Epithelial cell of esophagus (primary cell): ENCODE results near the gene C11orf65.

Experiments used
- DNase-seq: peaks from one replicate; pipeline ENCODE4 v3.0.0; 2010; ENCODE audit warnings: low read depth
- H3K4me3 ChIP-seq: 2 replicates; pipeline ENCODE4 v1.5.1; 2011; ENCODE audit warnings: mild to moderate bottlenecking, low read length, control low read depth
- TF ChIP-seq, protein P1 (sequence below): IDR thresholded peaks from 2 replicates; pipeline ENCODE4 v1.5.1; 2011; ENCODE audit warnings: low read depth, mild to moderate bottlenecking, low read length, control low read depth, inconsistent platforms; ENCODE audit not compliant: insufficient read depth; ENCODE audit errors: missing control alignments

C11orf65 gene

DNA sequence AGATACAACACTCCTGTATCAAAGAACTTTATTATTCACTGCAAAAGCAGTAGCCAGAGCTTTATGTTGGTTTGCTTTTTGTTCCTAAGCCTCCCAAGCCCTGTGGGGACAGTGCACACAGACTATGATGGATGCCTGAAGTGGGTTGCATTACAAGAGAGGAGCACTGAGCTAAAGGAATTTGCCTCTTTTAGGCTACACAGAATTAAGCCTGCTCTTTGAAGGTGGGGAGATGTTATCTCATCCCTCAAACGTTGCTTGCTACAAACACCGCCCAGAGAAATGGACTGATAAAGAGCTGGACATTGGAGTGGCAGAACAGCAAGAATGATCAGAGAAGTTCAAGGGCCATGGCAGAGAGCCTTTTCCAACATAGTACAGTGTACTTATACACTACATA lies 33.4 kb upstream of the C11orf65 start:
- TF ChIP-seq, protein P1, sequence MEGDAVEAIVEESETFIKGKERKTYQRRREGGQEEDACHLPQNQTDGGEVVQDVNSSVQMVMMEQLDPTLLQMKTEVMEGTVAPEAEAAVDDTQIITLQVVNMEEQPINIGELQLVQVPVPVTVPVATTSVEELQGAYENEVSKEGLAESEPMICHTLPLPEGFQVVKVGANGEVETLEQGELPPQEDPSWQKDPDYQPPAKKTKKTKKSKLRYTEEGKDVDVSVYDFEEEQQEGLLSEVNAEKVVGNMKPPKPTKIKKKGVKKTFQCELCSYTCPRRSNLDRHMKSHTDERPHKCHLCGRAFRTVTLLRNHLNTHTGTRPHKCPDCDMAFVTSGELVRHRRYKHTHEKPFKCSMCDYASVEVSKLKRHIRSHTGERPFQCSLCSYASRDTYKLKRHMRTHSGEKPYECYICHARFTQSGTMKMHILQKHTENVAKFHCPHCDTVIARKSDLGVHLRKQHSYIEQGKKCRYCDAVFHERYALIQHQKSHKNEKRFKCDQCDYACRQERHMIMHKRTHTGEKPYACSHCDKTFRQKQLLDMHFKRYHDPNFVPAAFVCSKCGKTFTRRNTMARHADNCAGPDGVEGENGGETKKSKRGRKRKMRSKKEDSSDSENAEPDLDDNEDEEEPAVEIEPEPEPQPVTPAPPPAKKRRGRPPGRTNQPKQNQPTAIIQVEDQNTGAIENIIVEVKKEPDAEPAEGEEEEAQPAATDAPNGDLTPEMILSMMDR = no peak
- no peak for DNase-seq
- H3K4me3 ChIP-seq = no peak overlapping the region

DNA sequence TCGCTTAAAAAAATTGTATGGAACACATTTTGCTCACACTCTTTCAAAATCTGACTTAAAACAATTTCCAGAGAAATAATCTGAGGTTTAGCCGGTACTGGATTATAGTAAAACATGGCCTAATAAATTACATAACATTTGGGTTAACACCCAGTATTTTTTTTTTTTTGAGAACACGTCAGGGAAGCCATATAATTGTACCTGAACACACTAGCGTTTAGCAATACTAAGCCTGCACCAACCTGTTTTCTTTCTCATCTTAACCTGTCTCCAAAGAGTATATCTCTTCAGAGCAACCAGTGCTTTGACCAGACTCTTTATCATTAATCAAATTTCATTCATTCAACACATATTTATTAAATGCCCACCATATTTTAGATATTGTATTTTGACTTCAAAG lies 32.8 kb upstream of the C11orf65 start:
- H3K4me3 ChIP-seq = no peak overlapping the region
- TF ChIP-seq, protein P1 = no peak
- DNase-seq = peak; percentile 71

DNA sequence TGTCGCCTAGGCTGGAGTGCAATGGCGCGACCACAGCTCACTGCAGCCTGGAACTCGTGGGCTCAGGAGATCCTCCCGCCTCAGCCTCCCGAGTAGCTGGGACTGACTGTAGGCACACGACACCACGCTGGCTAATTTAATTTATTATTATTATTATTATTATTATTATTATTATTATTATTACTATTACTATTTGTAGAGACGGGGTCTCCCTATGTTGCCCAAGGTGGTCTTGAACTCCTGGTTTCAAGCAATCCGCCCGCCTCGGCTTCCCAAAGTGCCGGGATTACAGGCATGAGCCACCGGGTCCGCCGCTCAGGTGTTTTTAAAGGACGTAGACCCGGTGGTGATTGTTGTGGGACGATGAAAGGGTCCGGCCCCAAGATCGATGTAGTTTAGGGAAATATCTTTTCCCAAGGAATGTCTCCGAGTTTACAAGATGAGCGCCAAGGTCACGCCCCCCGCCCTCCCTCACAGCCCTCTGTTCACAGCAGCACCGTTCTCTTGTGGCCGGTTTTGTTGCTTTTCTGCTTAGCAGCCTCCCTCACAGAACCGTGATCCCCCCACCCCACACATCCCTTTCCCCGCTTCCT lies 31.6 kb upstream of the C11orf65 start:
- no peak for DNase-seq
- H3K4me3 ChIP-seq = no peak overlapping the region
- TF ChIP-seq, protein P1 = no peak

DNA sequence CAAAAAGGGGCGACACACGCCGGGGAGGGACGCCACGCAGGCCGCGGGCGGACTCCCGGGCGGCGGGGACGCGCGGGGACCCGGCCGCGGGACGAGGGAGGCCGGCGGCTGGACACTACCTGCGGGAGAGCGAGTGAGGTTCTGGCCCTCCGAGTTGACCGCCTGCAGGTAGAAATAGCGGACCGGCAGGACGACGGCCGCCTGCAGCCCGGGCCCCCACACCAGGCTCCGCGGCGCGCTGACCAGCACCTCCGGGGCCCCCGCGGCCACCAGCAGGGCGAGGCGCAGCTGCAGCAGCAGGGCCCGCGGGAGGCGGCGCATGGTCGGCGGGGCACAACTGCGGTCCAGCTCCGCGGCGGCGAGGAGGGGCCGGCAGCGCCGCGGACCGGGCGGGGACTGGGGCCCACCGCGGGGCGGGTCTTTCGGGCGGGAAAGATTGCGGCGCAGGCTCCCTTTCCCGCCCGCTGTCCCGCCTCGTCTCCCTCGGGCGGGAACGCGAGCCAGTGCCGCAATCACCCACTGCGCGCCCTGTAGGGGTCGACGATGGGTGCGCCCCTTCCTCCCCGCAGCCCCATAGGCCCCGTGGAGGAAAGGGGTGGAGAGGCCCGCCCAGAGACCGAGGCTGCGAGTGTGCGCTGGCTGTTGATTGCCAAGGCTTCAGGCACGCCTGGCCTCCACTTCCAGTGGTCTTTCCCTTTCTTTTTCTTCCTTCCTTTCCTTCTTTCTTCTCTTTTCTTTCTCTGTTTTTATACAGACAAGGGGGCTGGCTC lies 30.9 kb upstream of the C11orf65 start, which contains the start of gene POGLUT3:
Gene POGLUT3, minus strand, starts transcription at position 339 of the 770 bp plus-strand sequence. Its CDS starts 18 bp downstream, at position 321.
- TF ChIP-seq, protein P1 = no peak
- DNase-seq = no peak

DNA sequence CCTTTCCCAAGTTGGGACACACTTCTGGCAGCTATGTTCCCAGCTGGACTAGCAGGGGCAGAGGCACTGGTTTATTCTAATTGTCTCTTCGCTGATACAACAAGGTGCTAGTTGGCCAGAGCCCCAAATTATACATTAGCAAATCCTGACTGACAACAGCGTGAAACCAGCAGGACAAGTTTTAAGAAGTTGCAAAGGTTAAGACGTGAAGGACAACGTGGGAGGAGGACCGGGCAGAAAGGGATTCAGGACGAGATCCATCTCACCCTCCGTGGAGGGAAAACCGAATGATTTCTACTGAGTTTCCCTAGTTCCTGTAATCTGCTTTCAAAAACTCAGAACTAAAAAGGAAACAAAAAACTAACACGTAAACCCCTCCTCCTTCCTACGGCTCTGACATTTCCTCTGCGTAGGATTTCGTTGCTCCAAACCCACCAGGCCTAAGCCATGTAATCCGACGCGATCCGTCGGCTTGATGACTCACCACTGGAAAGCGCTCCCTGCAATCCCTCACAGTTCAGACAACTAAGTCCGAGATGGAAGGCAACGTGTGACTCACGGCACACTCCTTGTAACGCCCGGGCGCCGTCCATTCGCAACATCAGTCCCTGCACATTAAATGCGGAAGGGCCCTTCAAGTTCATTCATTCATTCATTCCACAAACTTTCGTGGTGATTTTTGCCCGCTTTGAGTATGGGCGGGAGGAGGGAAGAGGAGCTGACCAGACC lies 30.2 kb upstream of the C11orf65 start:
- peak; percentile 97 for DNase-seq
- H3K4me3 ChIP-seq = peak overlapping the region; percentile 45
- TF ChIP-seq, protein P1 = no peak

More for the DNA sequence above, 30.9 kb upstream of the C11orf65 start, which contains the start of gene POGLUT3:
- H3K4me3 ChIP-seq = peak within 1 kb of the TSS; percentile 45

DNA sequence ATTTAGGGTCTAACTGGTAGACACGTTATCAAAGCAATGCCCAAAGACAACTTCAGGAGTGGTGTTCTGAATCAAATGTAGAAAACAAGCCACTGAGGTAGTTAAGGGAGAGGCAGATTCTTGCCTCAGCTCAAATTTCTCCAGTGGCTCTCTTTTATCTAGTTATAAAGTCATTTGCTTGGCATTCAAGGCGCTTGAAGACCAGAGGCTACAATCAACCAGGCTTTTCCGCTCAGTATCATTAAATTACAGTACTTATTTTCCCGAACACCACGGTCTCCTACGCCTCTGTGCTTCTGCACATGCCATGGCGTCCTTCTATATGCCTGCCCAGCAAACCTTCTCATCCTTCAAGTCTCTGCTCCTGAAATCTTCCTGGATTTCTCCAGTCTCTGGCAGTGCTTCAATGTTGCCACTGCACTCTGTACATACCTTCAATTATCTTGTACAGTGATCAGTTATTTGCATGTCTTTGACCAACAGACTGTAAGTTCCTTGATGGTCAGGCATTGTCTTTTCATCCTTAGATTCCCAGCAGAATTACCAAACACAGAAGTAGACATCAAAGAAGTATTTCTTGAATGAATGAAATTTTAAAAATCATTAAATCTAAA lies 29.4 kb upstream of the C11orf65 start:
- TF ChIP-seq, protein P1 = no peak
- peak overlapping the region; percentile 45 for H3K4me3 ChIP-seq
- no peak for DNase-seq
